ENCODE data around the gene SYNM. TPM values are rescaled to one million over a fixed set of nuclear protein-coding genes. Genes with fewer than 3 reads are reported as not detected.
A peak's percentile ranks its signal among the peaks of the same experiment; 100 is the strongest.

The SYNM gene
- total RNA-seq, 2 donors from 2014 or later: 2.3 to 12.5 TPM

GRCh38 chr15:99087405-99087943 is 17.4 kb upstream of the SYNM start:
- Mint-ChIP-seq H3K36me3 (ENCODE audit: low read depth) (no peaks in the 10 kb centered on the region), H3K4me3 (no peak overlapping the region), H3K9me3 (peaks cover 8% of the 10 kb centered on the region), H3K4me1 (peaks cover 6% of the 10 kb centered on the region), H3K27ac (no peak overlapping the region), H3K27me3 (ENCODE audit: insufficient read depth) (peaks cover 9% of the 10 kb centered on the region)
- Histone ChIP-seq H3K27me3 (ENCODE audit: control insufficient read depth, insufficient read depth, low read length, poor library complexity, severe bottlenecking) (no peaks in the 10 kb centered on the region), H3K9ac (ENCODE audit: extremely low read depth, low read length, poor library complexity, severe bottlenecking) (no peak overlapping the region), H3K27ac (ENCODE audit: low read depth, low read length) (no peak overlapping the region), H3K9me3 (ENCODE audit: control insufficient read depth, low read length) (peaks cover 5% of the 10 kb centered on the region), H3K4me1 (ENCODE audit: control insufficient read depth, insufficient read depth, low read length) (no peaks in the 10 kb centered on the region), H3K36me3 (ENCODE audit: control insufficient read depth, insufficient read depth, low read length) (no peaks in the 10 kb centered on the region), H3K4me3 (ENCODE audit: low read length) (no peak overlapping the region)
- DNase-seq: no peak
- 95% methylated on average over 6 to 11 of the region's 11 CpGs for WGBS, 2 experiments (ENCODE audit: insufficient coverage in 1 of 2, insufficient read length in 1 of 2)
- no peak for TF ChIP-seq CTCF (conservative IDR thresholded peaks at IDR 0.05)

- Histone ChIP-seq H3K4me1 (ENCODE audit: control insufficient read depth, insufficient read depth, low read length) (no peaks in the 10 kb centered on the region), H3K9me3 (ENCODE audit: control insufficient read depth, low read length) (no peaks in the 10 kb centered on the region), H3K36me3 (ENCODE audit: control insufficient read depth, insufficient read depth, low read length) (no peaks in the 10 kb centered on the region), H3K4me3 (ENCODE audit: low read length) (no peak overlapping the region), H3K27ac (ENCODE audit: low read depth, low read length) (no peak overlapping the region), H3K27me3 (ENCODE audit: control insufficient read depth, insufficient read depth, low read length, poor library complexity, severe bottlenecking) (no peaks in the 10 kb centered on the region), H3K9ac (ENCODE audit: extremely low read depth, low read length, poor library complexity, severe bottlenecking) (no peak overlapping the region)
- no peaks in the 10 kb centered on the region for H3K36me3 Mint-ChIP-seq (ENCODE audit: low read depth)
- H3K4me1 Mint-ChIP-seq: peaks cover 6% of the 10 kb centered on the region
- no peak overlapping the region for H3K27ac Mint-ChIP-seq
- peaks cover 7% of the 10 kb centered on the region for H3K27me3 Mint-ChIP-seq (ENCODE audit: insufficient read depth)
- H3K9me3 Mint-ChIP-seq: no peaks in the 10 kb centered on the region
- no peak overlapping the region for H3K4me3 Mint-ChIP-seq
- no peak for DNase-seq
- no peak for TF ChIP-seq CTCF (conservative IDR thresholded peaks at IDR 0.05)
- 66% methylated on average over 3 of the region's 3 CpGs; no CpG with 5 or more reads in 1 of the 2 experiments for WGBS, 2 experiments (ENCODE audit: insufficient coverage in 1 of 2, insufficient read length in 1 of 2)
Measured at GRCh38 chr15:99090011-99090699, 14.7 kb upstream of the SYNM start.

GRCh38 chr15:99090938-99091337 is 13.9 kb upstream of the SYNM start:
- no peak for TF ChIP-seq CTCF (conservative IDR thresholded peaks at IDR 0.05)
- Mint-ChIP-seq H3K27ac (no peak overlapping the region), H3K4me3 (no peak overlapping the region), H3K27me3 (ENCODE audit: insufficient read depth) (peaks cover 7% of the 10 kb centered on the region), H3K4me1 (peaks cover 10% of the 10 kb centered on the region), H3K9me3 (no peaks in the 10 kb centered on the region), H3K36me3 (ENCODE audit: low read depth) (no peaks in the 10 kb centered on the region)
- Histone ChIP-seq H3K9me3 (ENCODE audit: control insufficient read depth, low read length) (no peaks in the 10 kb centered on the region), H3K4me1 (ENCODE audit: control insufficient read depth, insufficient read depth, low read length) (peaks cover 3% of the 10 kb centered on the region), H3K9ac (ENCODE audit: extremely low read depth, low read length, poor library complexity, severe bottlenecking) (no peak overlapping the region), H3K4me3 (ENCODE audit: low read length) (no peak overlapping the region), H3K27ac (ENCODE audit: low read depth, low read length) (no peak overlapping the region), H3K27me3 (ENCODE audit: control insufficient read depth, insufficient read depth, low read length, poor library complexity, severe bottlenecking) (no peaks in the 10 kb centered on the region), H3K36me3 (ENCODE audit: control insufficient read depth, insufficient read depth, low read length) (no peaks in the 10 kb centered on the region)
- peak; percentile 65 for DNase-seq
- WGBS, 2 experiments (ENCODE audit: insufficient coverage in 1 of 2, insufficient read length in 1 of 2): 80 to 85% methylated on average over 1 of the region's 1 CpG

All from endodermal cell (in vitro differentiated cells).